ENCODE measurements around the gene TMEM219. TPM values are rescaled to one million over a fixed set of nuclear protein-coding genes. Genes with fewer than 3 reads are reported as not detected.

The TMEM219 gene
- total RNA-seq, 1 donor from 2014 or later, result 49.8 TPM

DNA sequence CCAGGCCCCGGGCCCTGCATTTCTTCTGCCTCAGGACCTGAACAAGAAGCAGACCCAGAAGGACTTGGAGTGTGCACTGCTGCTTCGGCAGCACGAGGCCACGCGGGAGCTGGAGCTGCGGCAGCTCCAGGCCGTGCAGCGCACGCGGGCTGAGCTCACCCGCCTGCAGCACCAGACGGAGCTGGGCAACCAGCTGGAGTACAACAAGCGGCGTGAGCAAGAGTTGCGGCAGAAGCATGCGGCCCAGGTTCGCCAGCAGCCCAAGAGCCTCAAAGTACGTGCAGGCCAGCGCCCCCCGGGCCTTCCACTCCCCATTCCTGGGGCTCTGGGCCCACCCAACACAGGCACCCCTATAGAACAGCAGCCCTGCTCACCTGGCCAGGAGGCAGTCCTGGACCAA lies 24.4 kb downstream of the TMEM219 start:
- TF ChIP-seq, protein P1, sequence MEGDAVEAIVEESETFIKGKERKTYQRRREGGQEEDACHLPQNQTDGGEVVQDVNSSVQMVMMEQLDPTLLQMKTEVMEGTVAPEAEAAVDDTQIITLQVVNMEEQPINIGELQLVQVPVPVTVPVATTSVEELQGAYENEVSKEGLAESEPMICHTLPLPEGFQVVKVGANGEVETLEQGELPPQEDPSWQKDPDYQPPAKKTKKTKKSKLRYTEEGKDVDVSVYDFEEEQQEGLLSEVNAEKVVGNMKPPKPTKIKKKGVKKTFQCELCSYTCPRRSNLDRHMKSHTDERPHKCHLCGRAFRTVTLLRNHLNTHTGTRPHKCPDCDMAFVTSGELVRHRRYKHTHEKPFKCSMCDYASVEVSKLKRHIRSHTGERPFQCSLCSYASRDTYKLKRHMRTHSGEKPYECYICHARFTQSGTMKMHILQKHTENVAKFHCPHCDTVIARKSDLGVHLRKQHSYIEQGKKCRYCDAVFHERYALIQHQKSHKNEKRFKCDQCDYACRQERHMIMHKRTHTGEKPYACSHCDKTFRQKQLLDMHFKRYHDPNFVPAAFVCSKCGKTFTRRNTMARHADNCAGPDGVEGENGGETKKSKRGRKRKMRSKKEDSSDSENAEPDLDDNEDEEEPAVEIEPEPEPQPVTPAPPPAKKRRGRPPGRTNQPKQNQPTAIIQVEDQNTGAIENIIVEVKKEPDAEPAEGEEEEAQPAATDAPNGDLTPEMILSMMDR (IDR thresholded peaks at IDR 0.05; ENCODE audit: insufficient read depth, low read length, severe bottlenecking), result no peak
- Histone ChIP-seq H3K36me3 (ENCODE audit: control insufficient read depth, insufficient read depth, low read length) (peaks cover 47% of the 10 kb centered on the region), H3K27me3 (ENCODE audit: control insufficient read depth, insufficient read depth, low read length) (no peaks in the 10 kb centered on the region), H3K4me3 (ENCODE audit: low read depth, low read length) (no peak overlapping the region)
- FAIRE-seq, result no peak
- no peak for DNase-seq (ENCODE audit: low read depth)

DNA sequence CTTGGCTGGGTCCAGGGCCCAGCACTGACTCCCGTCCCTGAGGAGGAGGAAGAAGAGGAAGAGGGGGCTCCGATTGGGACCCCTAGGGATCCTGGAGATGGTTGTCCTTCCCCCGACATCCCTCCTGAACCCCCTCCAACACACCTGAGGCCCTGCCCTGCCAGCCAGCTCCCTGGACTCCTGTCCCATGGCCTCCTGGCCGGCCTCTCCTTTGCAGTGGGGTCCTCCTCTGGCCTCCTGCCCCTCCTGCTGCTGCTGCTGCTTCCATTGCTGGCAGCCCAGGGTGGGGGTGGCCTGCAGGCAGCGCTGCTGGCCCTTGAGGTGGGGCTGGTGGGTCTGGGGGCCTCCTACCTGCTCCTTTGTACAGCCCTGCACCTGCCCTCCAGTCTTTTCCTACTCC lies 25.1 kb downstream of the TMEM219 start:
- H3K36me3 ChIP-seq (ENCODE audit: control insufficient read depth, insufficient read depth, low read length), result peaks cover 48% of the 10 kb centered on the region
- no peak for FAIRE-seq
- H3K27me3 ChIP-seq (ENCODE audit: control insufficient read depth, insufficient read depth, low read length), result no peaks in the 10 kb centered on the region
- no peak for DNase-seq (ENCODE audit: low read depth)
- TF ChIP-seq, protein P1 (IDR thresholded peaks at IDR 0.05; ENCODE audit: insufficient read depth, low read length, severe bottlenecking), result no peak
- H3K4me3 ChIP-seq (ENCODE audit: low read depth, low read length), result no peak overlapping the region

DNA sequence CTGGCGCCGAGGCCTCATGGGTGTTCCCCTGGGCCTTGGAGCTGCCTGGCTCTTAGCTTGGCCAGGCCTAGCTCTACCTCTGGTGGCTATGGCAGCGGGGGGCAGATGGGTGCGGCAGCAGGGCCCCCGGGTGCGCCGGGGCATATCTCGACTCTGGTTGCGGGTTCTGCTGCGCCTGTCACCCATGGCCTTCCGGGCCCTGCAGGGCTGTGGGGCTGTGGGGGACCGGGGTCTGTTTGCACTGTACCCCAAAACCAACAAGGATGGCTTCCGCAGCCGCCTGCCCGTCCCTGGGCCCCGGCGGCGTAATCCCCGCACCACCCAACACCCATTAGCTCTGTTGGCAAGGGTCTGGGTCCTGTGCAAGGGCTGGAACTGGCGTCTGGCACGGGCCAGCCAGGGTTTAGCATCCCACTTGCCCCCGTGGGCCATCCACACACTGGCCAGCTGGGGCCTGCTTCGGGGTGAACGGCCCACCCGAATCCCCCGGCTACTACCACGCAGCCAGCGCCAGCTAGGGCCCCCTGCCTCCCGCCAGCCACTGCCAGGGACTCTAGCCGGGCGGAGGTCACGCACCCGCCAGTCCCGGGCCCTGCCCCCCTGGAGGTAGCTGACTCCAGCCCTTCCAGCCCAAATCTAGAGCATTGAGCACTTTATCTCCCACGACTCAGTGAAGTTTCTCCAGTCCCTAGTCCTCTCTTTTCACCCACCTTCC lies 25.6 kb downstream of the TMEM219 start:
- FAIRE-seq (no peak), DNase-seq (ENCODE audit: low read depth) (no peak)
- TF ChIP-seq, protein P1 (IDR thresholded peaks at IDR 0.05; ENCODE audit: insufficient read depth, low read length, severe bottlenecking), result no peak
- no peaks in the 10 kb centered on the region for H3K27me3 ChIP-seq (ENCODE audit: control insufficient read depth, insufficient read depth, low read length)
- no peak overlapping the region for H3K4me3 ChIP-seq (ENCODE audit: low read depth, low read length)
- H3K36me3 ChIP-seq (ENCODE audit: control insufficient read depth, insufficient read depth, low read length), result peaks cover 50% of the 10 kb centered on the region

DNA sequence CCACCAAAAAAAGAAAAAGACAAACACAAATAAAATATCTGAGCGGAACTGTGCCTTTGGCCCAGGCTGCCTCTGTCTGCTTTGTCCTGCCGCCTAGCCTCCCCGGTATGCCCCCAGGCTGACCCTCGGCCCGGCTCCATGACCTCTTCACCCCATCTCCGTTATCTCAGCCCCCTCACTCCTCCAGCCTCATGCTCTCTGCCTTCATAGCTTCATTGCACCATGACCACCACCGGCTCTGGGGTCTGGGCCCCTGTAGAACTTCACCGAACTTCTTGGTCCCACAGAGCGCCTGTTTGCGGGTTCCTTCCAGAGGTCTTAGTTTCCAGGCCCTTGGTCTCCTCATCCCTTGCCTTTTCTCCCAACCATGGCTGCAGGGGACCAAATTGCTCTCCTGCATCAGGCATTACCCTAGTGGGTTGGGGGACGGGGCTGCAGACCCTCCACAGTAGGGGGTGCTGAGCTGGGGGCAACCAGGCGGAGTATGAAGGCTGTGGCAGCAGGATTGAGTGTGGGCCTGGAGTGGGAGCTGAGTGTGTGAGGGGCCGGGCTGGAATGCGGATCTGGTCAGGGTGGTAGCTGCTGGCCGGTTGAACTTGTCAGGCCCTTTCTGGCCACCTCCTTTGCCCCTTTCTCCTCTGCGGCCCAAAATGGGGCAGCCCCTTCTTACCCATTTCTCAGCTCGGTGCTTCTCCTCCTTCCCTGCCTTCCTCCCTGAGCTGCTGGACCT lies 26.6 kb downstream of the TMEM219 start:
- no peak for FAIRE-seq

DNA sequence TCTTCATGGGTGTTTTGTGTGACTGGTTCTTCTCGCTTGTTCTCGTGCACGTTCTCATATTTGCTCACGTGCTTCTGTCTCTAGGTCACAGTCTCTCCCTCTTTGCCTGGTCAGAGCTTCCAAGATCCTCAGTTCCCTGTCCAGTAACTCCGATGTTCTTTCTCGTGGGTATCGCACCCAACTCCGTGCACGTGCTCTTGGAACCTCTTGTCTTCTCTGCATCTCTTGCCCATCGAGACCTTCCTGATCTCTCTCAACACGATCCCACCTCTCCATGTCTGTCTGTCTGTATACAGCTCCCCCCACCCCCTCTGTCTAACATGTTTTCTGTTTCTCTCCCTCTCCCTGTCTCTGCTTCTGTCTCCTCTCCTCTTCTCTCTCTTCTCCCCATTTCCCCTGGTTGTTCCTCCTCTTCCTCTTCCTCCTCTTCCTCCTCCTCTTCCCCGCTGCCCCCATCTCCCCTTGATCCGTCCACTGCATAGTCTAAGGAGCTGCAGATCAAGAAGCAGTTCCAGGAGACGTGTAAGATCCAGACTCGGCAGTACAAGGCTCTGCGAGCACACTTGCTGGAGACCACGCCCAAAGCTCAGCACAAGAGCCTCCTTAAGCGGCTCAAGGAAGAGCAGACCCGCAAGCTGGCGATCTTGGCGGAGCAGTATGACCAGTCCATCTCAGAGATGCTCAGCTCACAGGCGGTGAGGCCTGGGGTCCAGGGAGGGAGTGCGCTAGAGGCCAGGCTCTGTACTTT lies 27.4 kb downstream of the TMEM219 start:
- peak; percentile 92 for FAIRE-seq
- TF ChIP-seq, protein P1 (IDR thresholded peaks at IDR 0.05; ENCODE audit: insufficient read depth, low read length, severe bottlenecking), result no peak
- H3K27me3 ChIP-seq (ENCODE audit: control insufficient read depth, insufficient read depth, low read length), result no peaks in the 10 kb centered on the region
- peaks cover 36% of the 10 kb centered on the region for H3K36me3 ChIP-seq (ENCODE audit: control insufficient read depth, insufficient read depth, low read length)
- DNase-seq (ENCODE audit: low read depth), result no peak
- no peak overlapping the region for H3K4me3 ChIP-seq (ENCODE audit: low read depth, low read length)

More for the DNA sequence above, 26.6 kb downstream of the TMEM219 start:
- no peaks in the 10 kb centered on the region for H3K27me3 ChIP-seq (ENCODE audit: control insufficient read depth, insufficient read depth, low read length)
- H3K36me3 ChIP-seq (ENCODE audit: control insufficient read depth, insufficient read depth, low read length), result peaks cover 42% of the 10 kb centered on the region
- no peak for DNase-seq (ENCODE audit: low read depth)
- TF ChIP-seq, protein P1 (IDR thresholded peaks at IDR 0.05; ENCODE audit: insufficient read depth, low read length, severe bottlenecking), result no peak
- no peak overlapping the region for H3K4me3 ChIP-seq (ENCODE audit: low read depth, low read length)

All from bronchial epithelial cell (primary cell).